OCI-LY7 (cell line): ENCODE data around the gene BCL7A. TPM values are rescaled to one million over a fixed set of nuclear protein-coding genes. Genes with fewer than 3 reads are reported as not detected.

Experiments used
- BruUV-seq: library from RNA; stranded (reverse); fragments of 400-500 nt; replicated peaks from 2 replicates; lab custom pipeline; 2021; lab: Mats Ljungman, UMichigan
- CTCF ChIA-PET: fragments of 300-600 bp; sonication (Branson Sonifier 250); formaldehyde crosslinking; loops from one replicate; lab custom pipeline; 2022; ENCODE audit warnings: antibody characterized with exemption; ENCODE audit not compliant: unreplicated experiment; lab: Charles Lee
- POLR2A ChIA-PET: fragments of 300-600 bp; sonication (Branson Sonifier 250); formaldehyde crosslinking; loops from one replicate; lab custom pipeline; 2022; ENCODE audit warnings: antibody characterized with exemption; lab: Charles Lee
- DNase-seq: peaks from one replicate; pipeline ENCODE4 v3.0.0-alpha.2; 2015; ENCODE audit warnings: low spot score
- H2AFZ ChIP-seq: fragments of 200-600 bp; sonication (generic), shearing (Covaris generic); 2 replicates; pipeline ENCODE4 v1.6.1; 2014; ENCODE audit warnings: mild to moderate bottlenecking, antibody characterized with exemption, low read length, moderate library complexity
- H3K27ac ChIP-seq: fragments of 200-600 bp; sonication (generic); 2 replicates; pipeline ENCODE4 v1.5.1; 2014; ENCODE audit warnings: mixed run types, low read depth, mild to moderate bottlenecking, moderate library complexity, low read length, inconsistent platforms; ENCODE audit not compliant: poor library complexity, severe bottlenecking
- H3K36me3 ChIP-seq: fragments of 200-600 bp; sonication (generic); 2 replicates; pipeline ENCODE4 v1.6.1; 2014; ENCODE audit warnings: mild to moderate bottlenecking, antibody characterized with exemption, low read length, moderate library complexity, mixed read lengths; ENCODE audit not compliant: insufficient read depth
- H3K4me1 ChIP-seq: fragments of 200-600 bp; sonication (generic); 2 replicates; pipeline ENCODE4 v1.5.1; 2014; ENCODE audit warnings: mild to moderate bottlenecking, low read length; ENCODE audit not compliant: insufficient read depth, poor library complexity, severe bottlenecking
- H3K4me2 ChIP-seq: fragments of 200-600 bp; sonication (generic); 2 replicates; pipeline ENCODE4 v1.6.1; 2014; ENCODE audit warnings: mild to moderate bottlenecking, low read length
- H3K4me3 ChIP-seq: fragments of 200-600 bp; sonication (generic); 2 replicates; pipeline ENCODE4 v1.5.1; 2014; ENCODE audit warnings: mild to moderate bottlenecking, low read depth, low read length; ENCODE audit not compliant: poor library complexity, severe bottlenecking
- H3K79me2 ChIP-seq: fragments of 200-600 bp; sonication (generic); 2 replicates; pipeline ENCODE4 v1.6.1; 2016; ENCODE audit warnings: low read depth, mild to moderate bottlenecking, low read length, moderate library complexity, mixed read lengths; ENCODE audit not compliant: insufficient read depth
- H3K9me2 ChIP-seq: fragments of 200-600 bp; sonication (generic); 2 replicates; pipeline ENCODE4 v1.6.1; 2016; ENCODE audit warnings: mild to moderate bottlenecking, low read length, mixed read lengths; ENCODE audit not compliant: insufficient read depth
- H3K9me3 ChIP-seq: fragments of 200-600 bp; sonication (generic); 2 replicates; pipeline ENCODE4 v1.6.1; 2014; ENCODE audit warnings: mild to moderate bottlenecking, mixed run types, low read length, mixed read lengths
- H4K20me1 ChIP-seq: fragments of 200-600 bp; sonication (generic); 2 replicates; pipeline ENCODE4 v1.6.1; 2014; ENCODE audit warnings: mild to moderate bottlenecking, antibody characterized with exemption, low read length, moderate library complexity, mixed read lengths; ENCODE audit not compliant: insufficient read depth
- CTCF ChIP-seq: fragments of 200-600 bp; sonication (generic); conservative IDR thresholded peaks from 2 replicates; pipeline ENCODE4 v1.5.1; 2014; ENCODE audit warnings: mild to moderate bottlenecking, antibody characterized with exemption, low read length, moderate library complexity, mixed read lengths
- EZH2phosphoT487 ChIP-seq: fragments of 200-600 bp; sonication (generic); IDR thresholded peaks from 2 replicates; pipeline ENCODE4 v1.6.1; 2018; ENCODE audit warnings: low read depth, borderline replicate concordance, mild to moderate bottlenecking, mixed run types, antibody characterized with exemption, low read length, moderate library complexity, mixed read lengths
- intact Hi-C: fragments of 100-400 bp; cut with micrococcal nuclease; formaldehyde crosslinking; loops from one replicate; pipeline ENCODE4 v1.10.0; 2022; ENCODE audit not compliant: unreplicated experiment
- total RNA-seq, 2 experiments: library from RNA; depleted of rRNA in 1 of 2; stranded (reverse); fragments of >200 nt in 1 of 2; shearing (Covaris generic) in 1 of 2; gene quantifications; 2 replicates each; pipeline ENCODE4 v1.2.3, GENCODE V29; 2014 to 2022

BCL7A gene
- total RNA-seq, 2 experiments from 2014 or later, result 76.2 to 84.7 TPM

- TF ChIP-seq CTCF (no peak), EZH2phosphoT487 (no peak)
- H3K9me2 ChIP-seq, result no peaks in the 10 kb centered on the region
- peaks cover 17% of the 10 kb centered on the region; the same call in 1 of the 2 replicates for H3K9me3 ChIP-seq
- peak overlapping the region; percentile 43 for H3K4me3 ChIP-seq
- BruUV-seq, result TSS peak; percentile 85
- peak; percentile 79 for DNase-seq
- H3K4me1 ChIP-seq, result peaks cover 90% of the 10 kb centered on the region
- peak overlapping the region; percentile 58 for H3K4me2 ChIP-seq
- peak overlapping the region; percentile 100 for H3K27ac ChIP-seq
- peak overlapping the region; percentile 7; the same call in 1 of the 2 replicates for H2AFZ ChIP-seq
- H3K36me3 ChIP-seq, result peaks cover 26% of the 10 kb centered on the region
- ChIA-PET CTCF (interaction anchor here (0.6 to 1.0 kb wide), 3 partner anchors 9 to 14 kb away, joined by 3 to 4 read pairs (median 3); no protein-coding TSS in a partner anchor), POLR2A (interaction anchor here (0.9 to 15.4 kb wide), 7 partner anchors 9 to 34 kb away, joined by 3 to 332 read pairs (median 13); no protein-coding TSS in a partner anchor)
- intact Hi-C loops, result no loop called here
- peaks cover 58% of the 10 kb centered on the region for H3K79me2 ChIP-seq
- H4K20me1 ChIP-seq, result no peaks in the 10 kb centered on the region
Observed at GRCh38 chr12:122013791-122014590, 7.7 kb upstream of the BCL7A start.

- intact Hi-C loops, result no loop called here
- BruUV-seq, result no TSS peak
- peak overlapping the region; percentile 43 for H3K4me3 ChIP-seq
Observed at GRCh38 chr12:122014781-122015180, 6.9 kb upstream of the BCL7A start.

More at GRCh38 chr12:122014781-122015180, 6.9 kb upstream of the BCL7A start:
- Histone ChIP-seq H3K36me3 (peaks cover 33% of the 10 kb centered on the region), H4K20me1 (no peaks in the 10 kb centered on the region), H3K4me2 (peak overlapping the region; percentile 58), H3K27ac (peak overlapping the region; percentile 100), H3K9me2 (no peaks in the 10 kb centered on the region), H2AFZ (peak overlapping the region; percentile 7; the same call in 1 of the 2 replicates), H3K79me2 (peaks cover 66% of the 10 kb centered on the region), H3K9me3 (peaks cover 24% of the 10 kb centered on the region; the same call in 1 of the 2 replicates), H3K4me1 (peaks cover 92% of the 10 kb centered on the region)
- DNase-seq, result no peak
- TF ChIP-seq EZH2phosphoT487, result no peak
- no peak for TF ChIP-seq CTCF
- ChIA-PET CTCF (no interaction called here), POLR2A (interaction anchor here (0.6 to 15.4 kb wide), 5 partner anchors 9 to 31 kb away, joined by 4 to 332 read pairs (median 18); no protein-coding TSS in a partner anchor)
